ENCODE results near the gene DEF6.

GRCh38 chr6:35283361-35283760 is 14.3 kb upstream of the DEF6 start:
- TF ChIP-seq CTCF (IDR thresholded peaks at IDR 0.05; ENCODE audit: low read length) (no peak), EZH2phosphoT487 (IDR thresholded peaks at IDR 0.05; ENCODE audit: low read length) (no peak), EZH2 (optimal IDR thresholded peaks at IDR 0.05; ENCODE audit: low read depth, low read length) (no peak)

Data from MM.1S (cell line).